K562 (cell line): ENCODE results near the gene TBXA2R. TPM values are rescaled to one million over a fixed set of nuclear protein-coding genes. Genes with fewer than 3 reads are reported as not detected.

Experiments
- BACH1 ChIP-seq: fragments of 200-800 bp; sonication (Bioruptor generic); IDR thresholded peaks from 2 replicates; pipeline ENCODE4 v1.6.1; 2016; ENCODE audit warnings: missing genetic modification characterization, missing compliant biosample characterization
- BDP1 ChIP-seq: IDR thresholded peaks from 3 replicates; pipeline ENCODE4 v1.6.1; 2011; ENCODE audit not compliant: insufficient read length, insufficient read depth
- CEBPG ChIP-seq, 3 experiments: fragments of 200-800 bp in 1 of 3; sonication (Bioruptor generic) in 1 of 3; sonication (generic) in 1 of 3; formaldehyde crosslinking in 1 of 3; IDR thresholded peaks in 2 of 3; conservative IDR thresholded peaks in 1 of 3; 2 replicates each; pipeline versions ENCODE4 v1.6.1 to v1.8.0; 2016 to 2022; ENCODE audit warnings: missing compliant biosample characterization in 2 of 3, missing genetic modification characterization in 2 of 3, mild to moderate bottlenecking in 1 of 3, missing genetic modification reagents in 1 of 3
- COPS2 ChIP-seq: fragments of 450-650 bp; conservative IDR thresholded peaks from 2 replicates; pipeline ENCODE4 v1.6.1; 2016; ENCODE audit warnings: mild to moderate bottlenecking, moderate library complexity
- CREM ChIP-seq: IDR thresholded peaks from 2 replicates; pipeline ENCODE4 v1.6.1; 2014; ENCODE audit warnings: antibody characterized with exemption, low read depth
- FOS ChIP-seq: IDR thresholded peaks from 3 replicates; pipeline ENCODE4 v1.6.1; 2011; ENCODE audit not compliant: insufficient read length; ENCODE audit errors: extremely low read depth
- HNRNPK ChIP-seq: fragments of 200-400 bp; formaldehyde crosslinking; IDR thresholded peaks from one replicate; pipeline ENCODE4 v1.6.1; 2018; ENCODE audit warnings: mild to moderate bottlenecking, low read depth, low read length; ENCODE audit not compliant: poor library complexity, severe bottlenecking
- MAFG ChIP-seq: fragments of 450-650 bp; conservative IDR thresholded peaks from 2 replicates; pipeline ENCODE4 v1.6.1; 2016; ENCODE audit warnings: missing genetic modification characterization, missing compliant biosample characterization
- MBD2 ChIP-seq: sonication (generic); IDR thresholded peaks from 2 replicates; pipeline ENCODE4 v1.6.1; 2016; ENCODE audit warnings: low read depth, borderline replicate concordance
- MCM2 ChIP-seq: fragments of 450-650 bp; IDR thresholded peaks from 2 replicates; pipeline ENCODE4 v1.6.1; 2017; ENCODE audit warnings: low read depth, mild to moderate bottlenecking
- MTA2 ChIP-seq: fragments of 450-650 bp; IDR thresholded peaks from 2 replicates; pipeline ENCODE4 v1.6.1; 2016; ENCODE audit warnings: low read depth
- MYC ChIP-seq, 2 experiments: fragments of 250-450 bp in 1 of 2; sonication (Bioruptor Pico) in 1 of 2; IDR thresholded peaks; 2 replicates each; pipeline versions ENCODE4 v1.5.1 to v1.6.1; 2012 to 2021; ENCODE audit warnings: low read depth in 2 of 2, borderline replicate concordance in 1 of 2, improper control_type of control experiment in 1 of 2, low read length in 1 of 2, mild to moderate bottlenecking in 1 of 2, moderate library complexity in 1 of 2
- RAD21 ChIP-seq, 2 experiments: fragments of 250-450 bp in 1 of 2; fragments of 450-650 bp in 1 of 2; sonication (Bioruptor Pico) in 1 of 2; formaldehyde crosslinking in 1 of 2; IDR thresholded peaks in 1 of 2; conservative IDR thresholded peaks in 1 of 2; 2 replicates each; pipeline versions ENCODE4 v1.4.0 to v1.8.0; 2020 to 2022; ENCODE audit warnings: mild to moderate bottlenecking in 2 of 2, moderate library complexity in 1 of 2
- RBM14 ChIP-seq: fragments of 200-400 bp; formaldehyde crosslinking; IDR thresholded peaks from 2 replicates; pipeline ENCODE4 v1.6.1; 2018; ENCODE audit warnings: low read depth, mild to moderate bottlenecking, low read length, moderate library complexity, borderline replicate concordance; ENCODE audit not compliant: insufficient read depth
- RFX5 ChIP-seq: IDR thresholded peaks from 2 replicates; pipeline ENCODE4 v1.6.1; 2011; ENCODE audit warnings: low read depth, mild to moderate bottlenecking, improper control_type of control experiment, low read length
- SIN3B ChIP-seq: fragments of 450-650 bp; IDR thresholded peaks from 2 replicates; pipeline ENCODE4 v1.6.1; 2017; ENCODE audit warnings: low read depth, mild to moderate bottlenecking, moderate library complexity
- ZNF12 ChIP-seq: sonication (generic); formaldehyde crosslinking; IDR thresholded peaks from 2 replicates; pipeline ENCODE4 v1.4.0; 2020; ENCODE audit warnings: mild to moderate bottlenecking, missing genetic modification reagents
- ZNF75A ChIP-seq: fragments of 450-650 bp; formaldehyde crosslinking; IDR thresholded peaks from 2 replicates; pipeline ENCODE4 v1.4.0; 2020; ENCODE audit warnings: mild to moderate bottlenecking
- ZNF830 ChIP-seq: fragments of 250-450 bp; sonication (Bioruptor Pico); IDR thresholded peaks from 2 replicates; pipeline ENCODE4 v1.5.0; 2021; ENCODE audit warnings: mild to moderate bottlenecking
- ZSCAN29 ChIP-seq: fragments of 450-650 bp; IDR thresholded peaks from 2 replicates; pipeline ENCODE4 v1.6.1; 2017
- polyA plus RNA-seq, 8 experiments: library from polyadenylated mRNA; depleted of rRNA in 4 of 8; stranded (reverse) in 5 of 8; unstranded in 3 of 8; fragments of >200 nt; fragmentation: Nextera tagmentation in 2 of 8; fragmentation: Illumina TruSeq in 1 of 8; extraction: Ambion mirVana in 2 of 8; extraction: Trizol in 1 of 8; gene quantifications; 2 replicates each; pipeline versions ENCODE4 v1.2.1 to v1.2.3, GENCODE V29; 2011 to 2014; ENCODE audit warnings: inconsistent platforms in 1 of 8, missing spikeins in 1 of 8
- total RNA-seq, 7 experiments: library from RNA; depleted of rRNA in 6 of 7; stranded (reverse); fragments of >200 nt in 6 of 7; fragmentation: Illumina TruSeq in 2 of 7; extraction: Trizol in 2 of 7; gene quantifications; 2 replicates each; pipeline versions ENCODE4 v1.2.1 to v1.2.3, GENCODE V29; 2011 to 2021; ENCODE audit warnings: low replicate concordance in 1 of 7
- TF ChIP-seq, protein P1 (sequence below): sonication (generic); formaldehyde crosslinking; IDR thresholded peaks from 2 replicates; pipeline ENCODE4 v1.8.0; 2022; ENCODE audit warnings: mild to moderate bottlenecking, missing genetic modification reagents

The TBXA2R gene
- total and polyA plus RNA-seq, 9 of the 15 experiments (the other 6 are each of a cell fraction or from before 2014, with no cell fraction given) = 1.5 to 24.0 (median 2.8) TPM

DNA sequence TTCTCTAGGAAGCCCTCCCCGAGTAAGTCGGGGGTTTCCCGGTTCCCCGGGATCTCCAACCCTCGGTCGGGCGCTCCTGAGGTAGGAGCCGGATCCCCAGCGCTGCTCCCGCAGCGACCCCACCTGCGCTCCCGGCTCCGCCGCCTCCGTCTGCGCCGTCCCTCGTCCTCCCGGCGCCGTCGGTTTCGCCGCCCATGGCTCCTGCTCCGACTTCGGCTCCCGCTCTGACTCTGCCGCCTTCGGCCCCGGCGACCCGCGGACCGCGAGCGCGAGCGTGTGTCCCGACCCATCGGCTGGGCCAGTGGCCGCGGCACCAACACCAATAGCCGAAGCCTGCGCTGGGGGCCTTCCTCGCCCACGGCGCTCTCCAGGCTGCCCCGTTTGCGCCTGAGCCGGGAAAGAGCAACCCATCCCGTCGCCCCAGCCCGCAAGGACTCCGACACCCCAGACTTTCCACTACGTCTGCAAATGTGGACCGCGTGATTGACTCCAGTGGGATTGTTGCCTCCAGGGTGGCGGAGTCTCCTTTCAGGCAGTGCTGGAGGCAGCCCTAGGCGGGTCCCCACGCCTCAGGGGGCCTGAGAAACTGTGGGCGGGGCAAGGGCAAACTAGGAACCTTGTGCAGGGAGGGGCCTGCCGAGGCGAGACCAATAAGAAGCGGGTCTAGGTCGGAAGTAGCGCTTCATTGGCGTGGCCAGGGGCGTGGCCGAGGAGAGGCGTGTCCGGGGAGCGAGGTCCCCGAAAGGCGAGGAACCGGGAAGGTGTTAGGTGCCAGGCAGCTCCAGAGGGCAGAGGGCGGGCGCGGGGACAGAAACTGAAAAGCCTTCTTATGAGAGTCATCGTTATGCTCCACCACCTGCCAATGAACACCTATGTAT lies 20.0 kb upstream of the TBXA2R start, which contains the start of gene CACTIN (continued):
- TF ChIP-seq FOS (peak; percentile 71), BDP1 (no peak), MYC (IDR thresholded peaks at IDR 0.05; ENCODE audit: low read depth, low read length) (peak; percentile 79), MYC (CRISPR knock-in tag; IDR thresholded peaks at IDR 0.05; ENCODE audit: borderline replicate concordance, low read depth) (no peak), BACH1 (tag) (no peak; the same call in 1 of the 2 replicates), CEBPG (CRISPR knock-in tag; IDR thresholded peaks at IDR 0.05) (no peak), CEBPG (tag; conservative IDR thresholded peaks at IDR 0.05 in 1 of 2, IDR thresholded peaks at IDR 0.05 in 1 of 2) (no peak), SIN3B (peak; percentile 99), ZNF75A (CRISPR knock-in tag) (no peak), RFX5 (no peak), MBD2 (0 out of 2 replicates have a peak, but pooled peaks have one; percentile 23), RBM14 (no peak), MAFG (no peak), HNRNPK (no peak), COPS2 (no peak), MTA2 (no peak), MCM2 (no peak), ZNF12 (CRISPR knock-in tag) (0 out of 2 replicates have a peak, but pooled peaks have one; percentile 42), CREM (no peak; the same call in 1 of the 2 replicates), RAD21 (CRISPR knock-in tag; conservative IDR thresholded peaks at IDR 0.05 in 1 of 2, IDR thresholded peaks at IDR 0.05 in 1 of 2) (no peak; a peak in 2 of 4 replicates), ZNF830 (no peak), ZSCAN29 (no peak)
- TF ChIP-seq, protein P1, sequence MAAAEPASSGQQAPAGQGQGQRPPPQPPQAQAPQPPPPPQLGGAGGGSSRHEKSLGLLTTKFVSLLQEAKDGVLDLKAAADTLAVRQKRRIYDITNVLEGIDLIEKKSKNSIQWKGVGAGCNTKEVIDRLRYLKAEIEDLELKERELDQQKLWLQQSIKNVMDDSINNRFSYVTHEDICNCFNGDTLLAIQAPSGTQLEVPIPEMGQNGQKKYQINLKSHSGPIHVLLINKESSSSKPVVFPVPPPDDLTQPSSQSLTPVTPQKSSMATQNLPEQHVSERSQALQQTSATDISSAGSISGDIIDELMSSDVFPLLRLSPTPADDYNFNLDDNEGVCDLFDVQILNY = no peak
